GM23338 (cell line): Measurements from ENCODE around the gene C4orf33. TPM values are rescaled to one million over a fixed set of nuclear protein-coding genes. Genes with fewer than 3 reads are reported as not detected.

ENCODE experiments used
- ATAC-seq: fragments of 200-7000 bp; cut with Tn5 transposase; 3 replicates; pipeline ENCODE4 v1.9.1; 2020
- DNase-seq: peaks from one replicate; pipeline ENCODE4 v3.0.0-alpha.2; 2015; ENCODE audit warnings: low spot score
- H2AFZ ChIP-seq: fragments of 200-600 bp; sonication (generic); 2 replicates; pipeline ENCODE4 v1.8.0; 2016; ENCODE audit warnings: antibody characterized with exemption, mild to moderate bottlenecking, moderate library complexity
- H3F3A ChIP-seq: fragments of 200-600 bp; sonication (generic); replicated peaks from 2 replicates; pipeline ENCODE4 v1.8.0; 2017; ENCODE audit warnings: antibody characterized with exemption, mixed run types, low read depth
- H3K27ac ChIP-seq: fragments of 200-600 bp; sonication (generic); 2 replicates; pipeline ENCODE4 v1.6.1; 2016; ENCODE audit warnings: low read depth
- H3K27me3 ChIP-seq: fragments of 200-600 bp; sonication (generic); 2 replicates; pipeline ENCODE4 v1.8.0; 2016; ENCODE audit warnings: mild to moderate bottlenecking, mixed run types, moderate library complexity; ENCODE audit not compliant: insufficient read depth
- H3K36me3 ChIP-seq: fragments of 200-600 bp; sonication (generic); 2 replicates; pipeline ENCODE4 v1.8.0; 2016; ENCODE audit warnings: mild to moderate bottlenecking; ENCODE audit not compliant: insufficient read depth
- H3K4me1 ChIP-seq: fragments of 200-600 bp; sonication (generic); 2 replicates; pipeline ENCODE4 v1.8.0; 2016; ENCODE audit warnings: mild to moderate bottlenecking, moderate library complexity; ENCODE audit not compliant: insufficient read depth
- H3K4me2 ChIP-seq: fragments of 200-600 bp; sonication (generic); 2 replicates; pipeline ENCODE4 v1.7.1; 2017; ENCODE audit warnings: mixed run types
- H3K4me3 ChIP-seq: fragments of 200-600 bp; sonication (generic); 2 replicates; pipeline ENCODE4 v1.6.1; 2016; ENCODE audit warnings: mixed run types
- H3K79me2 ChIP-seq: fragments of 200-600 bp; sonication (generic); replicated peaks from 2 replicates; pipeline ENCODE4 v1.8.0; 2017; ENCODE audit warnings: mild to moderate bottlenecking; ENCODE audit not compliant: insufficient read depth
- H3K9me2 ChIP-seq: fragments of 200-600 bp; sonication (generic); 2 replicates; pipeline ENCODE4 v1.8.0; 2017; ENCODE audit not compliant: insufficient read depth
- H4K20me1 ChIP-seq: fragments of 200-600 bp; sonication (generic); replicated peaks from 2 replicates; pipeline ENCODE4 v1.8.0; 2017; ENCODE audit warnings: mild to moderate bottlenecking; ENCODE audit not compliant: insufficient read depth
- H3K27ac Mint-ChIP-seq: 2 replicates; pipeline ENCODE4 v1.8.0; 2020; ENCODE audit warnings: inconsistent platforms, mild to moderate bottlenecking, moderate library complexity, mixed read lengths
- H3K27me3 Mint-ChIP-seq: 3 replicates; pipeline ENCODE4 v1.8.0; 2022; ENCODE audit warnings: low read depth, mild to moderate bottlenecking, moderate library complexity, mixed read lengths, inconsistent platforms; ENCODE audit not compliant: insufficient read depth, poor library complexity
- H3K36me3 Mint-ChIP-seq: 3 replicates; pipeline ENCODE4 v1.8.0; 2021; ENCODE audit warnings: low read depth, mild to moderate bottlenecking, inconsistent platforms, moderate library complexity, mixed read lengths
- H3K4me1 Mint-ChIP-seq: 3 replicates; pipeline ENCODE4 v1.8.0; 2020; ENCODE audit warnings: mild to moderate bottlenecking, inconsistent platforms, mixed read lengths
- H3K4me3 Mint-ChIP-seq: 3 replicates; pipeline ENCODE4 v1.8.0; 2021; ENCODE audit warnings: moderate library complexity, mild to moderate bottlenecking, inconsistent platforms, mixed read lengths
- H3K9me3 Mint-ChIP-seq: 3 replicates; pipeline ENCODE4 v1.8.0; 2020; ENCODE audit warnings: moderate library complexity, mild to moderate bottlenecking, inconsistent platforms, mixed read lengths
- CREB1 ChIP-seq: fragments of 250-450 bp; sonication (Bioruptor Pico); IDR thresholded peaks from 2 replicates; pipeline ENCODE4 v1.5.0; 2020; ENCODE audit warnings: low read depth, mild to moderate bottlenecking, moderate library complexity
- CTCF ChIP-seq, 2 experiments: fragments of 200-600 bp in 1 of 2; sonication (generic) in 1 of 2; conservative IDR thresholded peaks; 2 replicates each; pipeline versions ENCODE4 v1.5.1 to v1.6.1; 2016 to 2017; ENCODE audit warnings: antibody characterized with exemption in 2 of 2, low read depth in 2 of 2, mild to moderate bottlenecking in 2 of 2, moderate library complexity in 1 of 2
- ETS1 ChIP-seq: IDR thresholded peaks from 2 replicates; pipeline ENCODE4 v1.6.1; 2016; ENCODE audit warnings: antibody characterized with exemption
- EZH2 ChIP-seq: fragments of 200-600 bp; sonication (generic); IDR thresholded peaks from one replicate; pipeline ENCODE4 v1.8.0; 2017; ENCODE audit warnings: antibody characterized with exemption, mild to moderate bottlenecking, low read depth; ENCODE audit not compliant: unreplicated experiment
- EZH2phosphoT487 ChIP-seq: fragments of 200-600 bp; sonication (generic); IDR thresholded peaks from one replicate; pipeline ENCODE4 v1.8.1; 2018; ENCODE audit warnings: antibody characterized with exemption; ENCODE audit not compliant: unreplicated experiment
- JUNB ChIP-seq: IDR thresholded peaks from one replicate; pipeline ENCODE4 v1.6.1; 2016; ENCODE audit warnings: antibody characterized with exemption; ENCODE audit not compliant: unreplicated experiment
- NANOG ChIP-seq: IDR thresholded peaks from 2 replicates; pipeline ENCODE4 v1.6.1; 2016; ENCODE audit warnings: antibody characterized with exemption, borderline replicate concordance
- POLR2AphosphoS5 ChIP-seq: IDR thresholded peaks from 2 replicates; pipeline ENCODE4 v1.6.1; 2016; ENCODE audit warnings: antibody characterized with exemption, low read depth
- REST ChIP-seq: IDR thresholded peaks from one replicate; pipeline ENCODE4 v1.6.1; 2018; ENCODE audit warnings: antibody characterized with exemption; ENCODE audit not compliant: unreplicated experiment
- STAT1 ChIP-seq: IDR thresholded peaks from one replicate; pipeline ENCODE4 v1.6.1; 2016; ENCODE audit warnings: antibody characterized with exemption; ENCODE audit not compliant: unreplicated experiment
- ZNF114 ChIP-seq: fragments of 250-450 bp; sonication (Bioruptor Pico); IDR thresholded peaks from 2 replicates; pipeline ENCODE4 v1.5.0; 2020; ENCODE audit warnings: mild to moderate bottlenecking, moderate library complexity
- ZNF331 ChIP-seq: fragments of 250-450 bp; sonication (Bioruptor Pico); IDR thresholded peaks from 2 replicates; pipeline ENCODE4 v1.5.0; 2020; ENCODE audit warnings: low read depth, mild to moderate bottlenecking, moderate library complexity
- ZNF462 ChIP-seq: fragments of 250-450 bp; sonication (Bioruptor Pico); IDR thresholded peaks from 2 replicates; pipeline ENCODE4 v1.5.0; 2020; ENCODE audit warnings: mild to moderate bottlenecking, moderate library complexity
- polyA plus RNA-seq: library from polyadenylated mRNA; unstranded; fragments of >200 nt; fragmentation: Nextera tagmentation; extraction: Ambion mirVana; gene quantifications from 2 replicates; pipeline ENCODE4 v1.2.1, GENCODE V29; 2016
- total RNA-seq: library from RNA; depleted of rRNA; stranded (reverse); fragments of >200 nt; shearing (Covaris generic); gene quantifications from 2 replicates; pipeline ENCODE4 v1.2.3, GENCODE V29; 2014

C4orf33 gene
- total and polyA plus RNA-seq, 2 experiments from 2014 or later: 4.4 to 4.7 TPM

GRCh38 chr4:129087516-129087915 is 8.4 kb upstream of the C4orf33 start:
- peaks cover 4% of the 10 kb centered on the region; the same call in 2 of the 3 replicates for H3K4me1 Mint-ChIP-seq
- no peaks in the 10 kb centered on the region for H3K36me3 ChIP-seq
- H3K27ac Mint-ChIP-seq: no peak overlapping the region
- H3K4me3 ChIP-seq: no peak overlapping the region
- no peak overlapping the region for H3K27ac ChIP-seq
- DNase-seq: no peak
- peaks cover 4% of the 10 kb centered on the region; the same call in 1 of the 2 replicates for H4K20me1 ChIP-seq
- peaks cover 7% of the 10 kb centered on the region; the same call in 1 of the 2 replicates for H3K4me1 ChIP-seq
- no peak for TF ChIP-seq ETS1
- TF ChIP-seq JUNB: no peak
- no peak for TF ChIP-seq EZH2phosphoT487
- TF ChIP-seq REST: no peak
- TF ChIP-seq ZNF462 (CRISPR knock-in tag): no peak
- no peak for TF ChIP-seq ZNF114 (CRISPR knock-in tag)
- TF ChIP-seq STAT1: no peak
- TF ChIP-seq POLR2AphosphoS5: no peak
- TF ChIP-seq EZH2: no peak
- TF ChIP-seq CTCF (conservative IDR thresholded peaks at IDR 0.05; ENCODE audit: low read depth in 2 of 2): no peak
- TF ChIP-seq CREB1 (CRISPR knock-in tag): no peak
- no peak for TF ChIP-seq ZNF331 (CRISPR knock-in tag)
- TF ChIP-seq NANOG: no peak
- no peak overlapping the region for H3K4me3 Mint-ChIP-seq
- H3F3A ChIP-seq: no peaks in the 10 kb centered on the region
- peaks cover 15% of the 10 kb centered on the region; the same call in 2 of the 3 replicates for H3K36me3 Mint-ChIP-seq
- ATAC-seq: no peak
- peaks cover 98% of the 10 kb centered on the region for H3K79me2 ChIP-seq
- peaks cover 6% of the 10 kb centered on the region; the same call in 2 of the 3 replicates for H3K9me3 Mint-ChIP-seq
- no peak overlapping the region for H3K4me2 ChIP-seq
- no peaks in the 10 kb centered on the region for H3K9me2 ChIP-seq
- no peak overlapping the region for H2AFZ ChIP-seq
- no peaks in the 10 kb centered on the region for H3K27me3 ChIP-seq
- H3K27me3 Mint-ChIP-seq: peaks cover 1% of the 10 kb centered on the region
